Measurements from ENCODE around the gene TMX2. TPM values are rescaled to one million over a fixed set of nuclear protein-coding genes. Genes with fewer than 3 reads are reported as not detected.

TMX2 gene, protein sequence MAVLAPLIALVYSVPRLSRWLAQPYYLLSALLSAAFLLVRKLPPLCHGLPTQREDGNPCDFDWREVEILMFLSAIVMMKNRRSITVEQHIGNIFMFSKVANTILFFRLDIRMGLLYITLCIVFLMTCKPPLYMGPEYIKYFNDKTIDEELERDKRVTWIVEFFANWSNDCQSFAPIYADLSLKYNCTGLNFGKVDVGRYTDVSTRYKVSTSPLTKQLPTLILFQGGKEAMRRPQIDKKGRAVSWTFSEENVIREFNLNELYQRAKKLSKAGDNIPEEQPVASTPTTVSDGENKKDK
- 41.3 and 47.8 TPM in 2 replicates for total RNA-seq

- H3K27ac ChIP-seq (ENCODE audit: low read depth, low read length): peak within 1 kb of the TSS; percentile 93
- peaks cover 21% of the 10 kb centered on the region for H3K4me1 ChIP-seq (ENCODE audit: insufficient read depth, low read length)
- peak within 1 kb of the TSS; percentile 96 for H3K4me2 ChIP-seq (ENCODE audit: insufficient read depth, low read length)
- peak within 1 kb of the TSS; percentile 93 for H3K4me3 ChIP-seq (ENCODE audit: insufficient read depth, low read length)
- peaks cover 4% of the 10 kb centered on the region for H4K20me1 ChIP-seq (ENCODE audit: insufficient read depth, low read length)
- no peaks in the 10 kb centered on the region for H3K9me3 ChIP-seq (ENCODE audit: low read depth, low read length)
- no peaks in the 10 kb centered on the region for H3K27me3 ChIP-seq (ENCODE audit: insufficient read depth, low read length)
- H2AFZ ChIP-seq (ENCODE audit: low read length): peak within 1 kb of the TSS; percentile 99
- peaks cover 62% of the 10 kb centered on the region for H3K79me2 ChIP-seq (ENCODE audit: insufficient read depth, low read length)
- DNase-seq (ENCODE audit: insufficient read length, low spot score, missing footprints): peak; percentile 96
- TF ChIP-seq CTCF (IDR thresholded peaks at IDR 0.05; ENCODE audit: extremely low read depth, low read depth, low read length): no peak
- H3K36me3 ChIP-seq (ENCODE audit: insufficient read depth, low read length): peaks cover under 1% of the 10 kb centered on the region
These were observed at the start of gene TMX2 for GRCh38 chr11:57712256-57713150. TSS of gene TMX2 (plus strand) at chr11:57712593. CDS start at chr11:57712619, 26 bp downstream.

- no peaks in the 10 kb centered on the region for H4K20me1 ChIP-seq (ENCODE audit: insufficient read depth, low read length)
- H3K4me3 ChIP-seq (ENCODE audit: insufficient read depth, low read length): no peak overlapping the region
- H3K27me3 ChIP-seq (ENCODE audit: insufficient read depth, low read length): no peaks in the 10 kb centered on the region
- no peak overlapping the region for H3K4me2 ChIP-seq (ENCODE audit: insufficient read depth, low read length)
- DNase-seq (ENCODE audit: insufficient read length, low spot score, missing footprints): no peak
- H3K79me2 ChIP-seq (ENCODE audit: insufficient read depth, low read length): peaks cover 25% of the 10 kb centered on the region
- peak; percentile 18 for TF ChIP-seq CTCF (IDR thresholded peaks at IDR 0.05; ENCODE audit: extremely low read depth, low read depth, low read length)
- H3K9me3 ChIP-seq (ENCODE audit: low read depth, low read length): no peaks in the 10 kb centered on the region
- H3K36me3 ChIP-seq (ENCODE audit: insufficient read depth, low read length): peaks cover 30% of the 10 kb centered on the region
- H2AFZ ChIP-seq (ENCODE audit: low read length): no peak overlapping the region
- peaks cover 15% of the 10 kb centered on the region for H3K4me1 ChIP-seq (ENCODE audit: insufficient read depth, low read length)
- no peak overlapping the region for H3K27ac ChIP-seq (ENCODE audit: low read depth, low read length)
These were observed 49.5 kb upstream of the TMX2 start for GRCh38 chr11:57662893-57663292.

DNA sequence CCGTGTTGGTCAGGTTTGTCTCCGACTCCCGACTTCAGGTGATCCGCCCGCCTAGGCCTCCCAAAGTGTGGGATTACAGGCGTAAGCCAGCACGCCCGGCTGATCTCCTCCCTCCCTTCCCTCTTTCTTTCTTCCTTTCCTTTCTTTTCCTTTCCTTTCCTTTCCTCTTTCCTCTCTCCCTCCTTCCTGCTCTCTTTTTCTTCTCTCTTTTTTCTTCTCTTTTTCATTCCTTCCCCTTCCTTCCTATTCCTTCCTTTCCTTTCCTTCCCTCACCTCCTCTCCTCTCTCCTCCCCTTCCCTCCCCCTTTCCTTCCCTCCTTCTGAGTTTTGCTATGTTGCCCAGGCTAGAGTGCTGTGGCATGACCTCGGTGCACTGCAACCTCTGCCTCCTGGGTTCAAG, 48.4 kb upstream of the TMX2 start:
- Histone ChIP-seq H3K27ac (ENCODE audit: low read depth, low read length) (no peak overlapping the region), H3K4me3 (ENCODE audit: insufficient read depth, low read length) (no peak overlapping the region), H4K20me1 (ENCODE audit: insufficient read depth, low read length) (peaks cover 5% of the 10 kb centered on the region), H3K4me1 (ENCODE audit: insufficient read depth, low read length) (peaks cover 12% of the 10 kb centered on the region), H2AFZ (ENCODE audit: low read length) (no peak overlapping the region), H3K27me3 (ENCODE audit: insufficient read depth, low read length) (no peaks in the 10 kb centered on the region), H3K36me3 (ENCODE audit: insufficient read depth, low read length) (peaks cover 30% of the 10 kb centered on the region), H3K9me3 (ENCODE audit: low read depth, low read length) (no peaks in the 10 kb centered on the region), H3K4me2 (ENCODE audit: insufficient read depth, low read length) (no peak overlapping the region), H3K79me2 (ENCODE audit: insufficient read depth, low read length) (peaks cover 25% of the 10 kb centered on the region)
- no peak for DNase-seq (ENCODE audit: insufficient read length, low spot score, missing footprints)
- no peak for TF ChIP-seq CTCF (IDR thresholded peaks at IDR 0.05; ENCODE audit: extremely low read depth, low read depth, low read length)
